ENCODE results near the gene CAV2.
"Not testable (repeated sequence)": the region's sequence is repeated elsewhere in the genome, so short reads cannot be mapped to it uniquely, and the experiment has no call there.

The CAV2 gene

DNA sequence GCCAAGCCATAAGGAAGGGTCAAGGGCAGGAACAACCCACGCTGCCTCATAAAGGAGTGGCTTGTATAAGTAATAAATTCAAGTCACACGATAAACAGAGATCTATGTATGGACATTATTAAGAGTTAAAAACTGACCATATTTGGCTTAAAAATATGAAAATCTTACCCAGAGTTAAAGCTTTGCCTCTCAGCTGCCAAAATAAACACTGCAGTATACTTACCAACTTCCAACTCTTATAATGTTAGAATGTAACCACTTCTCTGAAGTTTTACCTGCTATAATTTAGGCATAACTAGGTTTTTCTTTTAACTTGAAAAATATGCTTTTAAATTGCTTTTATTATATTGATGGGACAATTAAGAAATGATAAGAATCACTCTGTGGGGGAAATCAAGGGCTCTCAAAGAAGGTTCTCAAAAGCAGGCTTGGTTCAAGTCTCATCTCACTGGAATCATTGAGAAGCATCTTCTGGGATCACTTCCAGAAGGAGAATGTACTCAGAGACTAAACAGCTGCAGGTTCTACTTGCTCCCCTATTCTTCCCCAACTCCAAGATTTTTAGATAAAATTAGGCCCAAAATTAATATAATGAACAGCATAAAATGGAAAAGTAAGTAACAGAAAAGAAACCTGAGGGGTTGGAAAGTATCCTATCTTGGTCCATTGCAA lies 16.1 kb upstream of the CAV2 start:
- TF ChIP-seq, protein P1, sequence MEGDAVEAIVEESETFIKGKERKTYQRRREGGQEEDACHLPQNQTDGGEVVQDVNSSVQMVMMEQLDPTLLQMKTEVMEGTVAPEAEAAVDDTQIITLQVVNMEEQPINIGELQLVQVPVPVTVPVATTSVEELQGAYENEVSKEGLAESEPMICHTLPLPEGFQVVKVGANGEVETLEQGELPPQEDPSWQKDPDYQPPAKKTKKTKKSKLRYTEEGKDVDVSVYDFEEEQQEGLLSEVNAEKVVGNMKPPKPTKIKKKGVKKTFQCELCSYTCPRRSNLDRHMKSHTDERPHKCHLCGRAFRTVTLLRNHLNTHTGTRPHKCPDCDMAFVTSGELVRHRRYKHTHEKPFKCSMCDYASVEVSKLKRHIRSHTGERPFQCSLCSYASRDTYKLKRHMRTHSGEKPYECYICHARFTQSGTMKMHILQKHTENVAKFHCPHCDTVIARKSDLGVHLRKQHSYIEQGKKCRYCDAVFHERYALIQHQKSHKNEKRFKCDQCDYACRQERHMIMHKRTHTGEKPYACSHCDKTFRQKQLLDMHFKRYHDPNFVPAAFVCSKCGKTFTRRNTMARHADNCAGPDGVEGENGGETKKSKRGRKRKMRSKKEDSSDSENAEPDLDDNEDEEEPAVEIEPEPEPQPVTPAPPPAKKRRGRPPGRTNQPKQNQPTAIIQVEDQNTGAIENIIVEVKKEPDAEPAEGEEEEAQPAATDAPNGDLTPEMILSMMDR (IDR thresholded peaks at IDR 0.05; ENCODE audit: borderline replicate concordance, insufficient read depth, low read depth, low read length), result no peak

DNA sequence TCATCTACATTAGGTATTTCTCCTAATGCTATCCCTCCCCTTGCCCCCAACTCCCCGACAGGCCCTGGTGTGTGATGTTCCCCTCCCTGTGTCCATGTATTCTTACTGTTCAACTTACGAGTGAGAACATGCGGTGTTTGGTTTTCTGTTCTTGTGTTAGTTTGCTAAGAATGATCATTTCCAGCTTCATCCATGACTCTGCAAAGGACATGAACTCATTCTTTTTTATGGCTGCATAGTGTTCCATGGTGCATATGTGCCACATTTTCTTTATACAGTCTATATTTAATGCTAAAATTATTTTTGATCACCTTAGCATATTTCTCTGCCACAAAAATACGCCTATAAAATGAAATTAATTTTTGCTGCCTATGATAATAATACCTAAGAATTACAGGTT lies 15.1 kb upstream of the CAV2 start:
- H3K4me3 ChIP-seq (ENCODE audit: low read depth, low read length), result not testable (repeated sequence)

More for the DNA sequence above, 16.1 kb upstream of the CAV2 start:
- H3K4me3 ChIP-seq (ENCODE audit: low read depth, low read length), result no peak overlapping the region

DNA sequence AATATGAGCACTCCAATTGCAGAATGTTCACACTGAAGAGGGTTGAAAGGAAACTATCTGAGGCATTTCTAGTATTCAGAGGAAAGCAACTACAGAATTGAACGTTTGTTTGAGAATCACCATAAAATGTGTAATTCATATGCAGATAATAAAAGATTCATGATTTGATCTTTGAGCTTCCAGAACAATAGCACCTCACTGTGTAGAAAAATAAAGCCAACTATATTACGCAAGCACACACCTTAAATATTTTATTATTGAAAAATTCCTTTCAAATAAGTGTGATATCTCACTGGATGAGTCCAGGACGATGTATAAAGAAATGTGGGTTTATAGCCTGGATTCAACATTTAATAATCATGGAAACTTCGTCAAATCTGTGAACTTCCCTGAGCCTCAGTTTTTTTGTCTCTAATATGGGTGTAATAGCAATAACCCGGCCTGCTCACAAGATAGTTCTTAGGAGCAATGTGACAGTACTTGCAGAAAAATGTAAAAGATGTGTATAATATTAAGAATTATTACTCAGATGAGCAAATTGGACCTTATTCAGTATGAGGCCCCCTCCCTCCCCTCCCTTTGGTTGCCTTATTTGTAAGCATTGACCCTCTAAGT lies 11.5 kb upstream of the CAV2 start:
- no peak overlapping the region for H3K4me3 ChIP-seq (ENCODE audit: low read depth, low read length)
- TF ChIP-seq, protein P1 (IDR thresholded peaks at IDR 0.05; ENCODE audit: borderline replicate concordance, insufficient read depth, low read depth, low read length), result no peak

DNA sequence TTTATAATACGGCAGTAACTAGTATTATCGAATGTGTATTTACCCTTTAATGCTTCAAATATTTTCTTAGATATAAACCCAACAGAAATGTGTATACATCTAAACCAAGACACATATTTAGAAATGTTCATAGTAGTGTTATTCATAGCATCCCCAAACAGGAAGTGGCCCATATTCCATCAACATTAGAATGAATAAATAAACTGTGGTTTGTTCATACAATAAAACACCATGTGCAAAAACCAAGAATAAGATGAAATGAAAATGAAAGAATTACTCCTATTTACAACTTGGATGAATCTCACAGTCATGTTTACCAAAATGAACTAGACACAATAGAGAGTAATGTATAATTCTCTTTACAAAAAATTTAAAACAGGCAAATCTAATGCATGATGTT lies 9.2 kb upstream of the CAV2 start:
- TF ChIP-seq, protein P1 (IDR thresholded peaks at IDR 0.05; ENCODE audit: borderline replicate concordance, insufficient read depth, low read depth, low read length), result no peak
- H3K4me3 ChIP-seq (ENCODE audit: low read depth, low read length), result no peak overlapping the region

DNA sequence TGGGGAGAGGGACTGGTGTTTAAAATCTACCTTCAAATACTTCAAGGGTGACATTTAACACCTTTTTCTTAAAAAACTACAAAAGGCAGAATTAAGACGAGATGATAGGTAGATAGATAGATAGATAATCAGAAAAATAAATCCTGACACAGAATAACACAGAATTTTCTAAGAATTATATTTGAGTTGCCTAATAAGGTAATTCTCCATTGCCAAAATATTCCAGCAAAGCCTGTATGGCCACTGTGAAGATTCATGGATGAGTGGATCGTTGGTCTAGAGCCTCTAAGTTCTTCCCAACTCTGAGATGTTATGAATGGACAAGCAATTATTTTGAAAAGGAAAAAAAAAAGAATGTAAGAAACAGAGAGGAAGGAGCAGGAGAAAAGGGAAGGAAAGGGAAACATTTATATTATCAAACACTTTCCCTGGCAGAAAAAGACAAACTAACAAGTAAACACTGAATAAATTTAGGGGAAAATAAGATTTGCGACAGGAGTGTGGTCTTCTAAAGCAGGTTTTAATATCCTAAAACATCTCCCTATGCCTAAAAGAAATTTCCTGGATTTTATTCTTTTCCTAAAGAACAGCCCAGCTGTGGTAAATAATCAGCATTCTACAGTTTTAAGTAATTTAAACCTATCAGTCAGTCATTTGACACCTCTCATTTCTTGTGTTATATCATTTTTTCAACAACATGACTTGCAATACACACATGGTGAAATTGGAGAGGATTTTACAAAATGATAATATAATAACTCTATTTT lies 7.5 kb upstream of the CAV2 start:
- TF ChIP-seq, protein P1 (IDR thresholded peaks at IDR 0.05; ENCODE audit: borderline replicate concordance, insufficient read depth, low read depth, low read length), result no peak
- H3K4me3 ChIP-seq (ENCODE audit: low read depth, low read length), result no peak overlapping the region

DNA sequence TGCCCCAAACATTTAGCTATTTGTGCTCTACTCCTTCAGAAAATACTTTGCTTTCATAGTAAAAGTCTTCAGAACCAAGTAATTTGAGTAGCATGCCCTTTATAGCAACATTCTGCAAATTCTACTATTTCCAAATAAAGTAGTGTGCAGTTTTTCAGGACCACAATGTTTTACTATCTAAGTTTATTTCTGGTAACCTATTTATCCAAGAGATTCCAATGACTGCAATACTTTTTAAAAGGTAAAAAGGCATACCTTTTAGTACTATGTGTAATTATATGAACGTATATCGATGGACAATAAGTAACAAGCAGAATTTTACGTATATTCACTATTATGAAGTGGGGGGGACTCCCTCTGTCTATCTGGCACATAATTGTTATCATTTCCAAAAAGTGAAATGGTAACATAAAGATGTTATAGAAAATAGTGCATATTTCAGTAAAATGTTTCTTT lies 6.9 kb upstream of the CAV2 start:
- H3K4me3 ChIP-seq (ENCODE audit: low read depth, low read length), result no peak overlapping the region
- TF ChIP-seq, protein P1 (IDR thresholded peaks at IDR 0.05; ENCODE audit: borderline replicate concordance, insufficient read depth, low read depth, low read length), result no peak

DNA sequence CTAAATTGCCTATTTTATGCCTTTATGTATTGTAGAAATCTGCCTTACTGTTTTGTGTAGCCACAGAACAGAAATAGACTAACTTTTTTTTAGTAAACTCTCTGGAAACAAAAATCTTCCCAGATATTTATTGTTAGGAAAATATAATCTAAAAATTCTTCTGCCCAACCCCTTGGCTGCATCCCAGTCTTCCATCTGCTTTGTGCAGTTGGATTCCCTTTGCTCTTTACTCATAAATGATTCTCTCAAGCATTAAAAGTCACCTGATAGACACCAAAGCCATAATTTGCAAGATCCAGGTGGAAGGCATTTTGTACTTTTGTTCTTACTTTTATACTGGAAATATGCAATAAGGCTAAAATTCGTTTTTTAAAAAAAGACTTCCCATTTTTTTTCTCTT lies 6.1 kb upstream of the CAV2 start:
- TF ChIP-seq, protein P1 (IDR thresholded peaks at IDR 0.05; ENCODE audit: borderline replicate concordance, insufficient read depth, low read depth, low read length), result no peak
- H3K4me3 ChIP-seq (ENCODE audit: low read depth, low read length), result no peak overlapping the region
